Trophoblast cell (in vitro differentiated cells and primary cell): Measurements from ENCODE around the gene ASTN2.

ENCODE experiments used
- DNase-seq, 2 donors: peaks; one replicate each; pipeline ENCODE4 v3.0.0-alpha.2; 2016
- H2AFZ ChIP-seq: 2 replicates; pipeline ENCODE4 v1.6.1; 2013; ENCODE audit warnings: low read length, moderate library complexity, mild to moderate bottlenecking; ENCODE audit not compliant: insufficient read depth, poor library complexity
- H2AK5ac ChIP-seq: 2 replicates; pipeline ENCODE4 v1.6.1; 2013; ENCODE audit warnings: mild to moderate bottlenecking, low read length
- H2BK120ac ChIP-seq: 2 replicates; pipeline ENCODE4 v1.6.1; 2013; ENCODE audit warnings: low read length, mild to moderate bottlenecking, moderate library complexity; ENCODE audit not compliant: insufficient read depth, poor library complexity
- H2BK12ac ChIP-seq: 2 replicates; pipeline ENCODE4 v1.6.1; 2013; ENCODE audit warnings: mild to moderate bottlenecking, low read length, moderate library complexity
- H2BK5ac ChIP-seq: 2 replicates; pipeline ENCODE4 v1.6.1; 2013; ENCODE audit warnings: low read length, low read depth, moderate library complexity, mild to moderate bottlenecking; ENCODE audit not compliant: poor library complexity
- H3K14ac ChIP-seq: 2 replicates; pipeline ENCODE4 v1.6.1; 2013; ENCODE audit warnings: mild to moderate bottlenecking, low read length
- H3K18ac ChIP-seq: 2 replicates; pipeline ENCODE4 v1.6.1; 2013; ENCODE audit warnings: mild to moderate bottlenecking, low read length
- H3K23ac ChIP-seq: 2 replicates; pipeline ENCODE4 v1.6.1; 2013; ENCODE audit warnings: low read length
- H3K27ac ChIP-seq: 2 replicates; pipeline ENCODE4 v1.5.1; 2013; ENCODE audit warnings: low read depth, mild to moderate bottlenecking, inconsistent platforms, low read length, moderate library complexity
- H3K27me3 ChIP-seq: 2 replicates; pipeline ENCODE4 v1.6.1; 2013; ENCODE audit warnings: inconsistent platforms, mild to moderate bottlenecking, low read length, moderate library complexity; ENCODE audit not compliant: insufficient read depth
- H3K36me3 ChIP-seq, 2 experiments: 1 replicate in 1 of 2; 2 replicates in 1 of 2; pipeline ENCODE4 v1.6.1; 2013; ENCODE audit warnings: low read length in 2 of 2, mild to moderate bottlenecking in 2 of 2, moderate library complexity in 1 of 2; ENCODE audit not compliant: insufficient read depth in 2 of 2, control insufficient read depth in 1 of 2
- H3K4ac ChIP-seq: 2 replicates; pipeline ENCODE4 v1.6.1; 2013; ENCODE audit warnings: low read depth, mild to moderate bottlenecking, low read length, moderate library complexity
- H3K4me1 ChIP-seq, 2 experiments: 1 replicate in 1 of 2; 2 replicates in 1 of 2; pipeline ENCODE4 v1.6.1; 2013; ENCODE audit warnings: low read length in 2 of 2, mild to moderate bottlenecking in 2 of 2, moderate library complexity in 1 of 2; ENCODE audit not compliant: insufficient read depth in 2 of 2, control insufficient read depth in 1 of 2
- H3K4me2 ChIP-seq: 2 replicates; pipeline ENCODE4 v1.6.1; 2013; ENCODE audit warnings: inconsistent platforms, mild to moderate bottlenecking, low read length, moderate library complexity
- H3K4me3 ChIP-seq: 2 replicates; pipeline ENCODE4 v1.5.1; 2013; ENCODE audit warnings: mild to moderate bottlenecking, low read depth, low read length, inconsistent platforms
- H3K79me1 ChIP-seq: one replicate; pipeline ENCODE4 v1.6.1; 2013; ENCODE audit warnings: low read length
- H3K79me2 ChIP-seq: 2 replicates; pipeline ENCODE4 v1.6.1; 2013; ENCODE audit warnings: low read length, mild to moderate bottlenecking; ENCODE audit not compliant: control insufficient read depth, insufficient read depth, poor library complexity
- H3K9ac ChIP-seq: 2 replicates; pipeline ENCODE4 v1.6.1; 2013; ENCODE audit warnings: mild to moderate bottlenecking, low read length
- H3K9me3 ChIP-seq: 2 replicates; pipeline ENCODE4 v1.6.1; 2013; ENCODE audit warnings: low read depth, mild to moderate bottlenecking, control low read depth, inconsistent platforms, low read length; ENCODE audit not compliant: insufficient read depth
- H4K12ac ChIP-seq: 2 replicates; pipeline ENCODE4 v1.6.1; 2013; ENCODE audit warnings: low read depth, mild to moderate bottlenecking, low read length, moderate library complexity
- H4K8ac ChIP-seq: 2 replicates; pipeline ENCODE4 v1.6.1; 2013; ENCODE audit warnings: low read depth, mild to moderate bottlenecking, low read length, moderate library complexity
- H4K91ac ChIP-seq: one replicate; pipeline ENCODE4 v1.6.1; 2013; ENCODE audit warnings: low read depth, mild to moderate bottlenecking, low read length, moderate library complexity
- whole genome bisulfite sequencing: extraction: QIAGEN DNeasy Blood & Tissue Kit; methylation state at CpG from one replicate; pipeline ENCODE4 v1.1.7; 2013; ENCODE audit warnings: missing lambda C conversion rate; ENCODE audit not compliant: insufficient read length, insufficient coverage; ENCODE audit errors: extremely low coverage; 5-methylcytosine and 5-hydroxymethylcytosine counted together

The ASTN2 gene

DNA sequence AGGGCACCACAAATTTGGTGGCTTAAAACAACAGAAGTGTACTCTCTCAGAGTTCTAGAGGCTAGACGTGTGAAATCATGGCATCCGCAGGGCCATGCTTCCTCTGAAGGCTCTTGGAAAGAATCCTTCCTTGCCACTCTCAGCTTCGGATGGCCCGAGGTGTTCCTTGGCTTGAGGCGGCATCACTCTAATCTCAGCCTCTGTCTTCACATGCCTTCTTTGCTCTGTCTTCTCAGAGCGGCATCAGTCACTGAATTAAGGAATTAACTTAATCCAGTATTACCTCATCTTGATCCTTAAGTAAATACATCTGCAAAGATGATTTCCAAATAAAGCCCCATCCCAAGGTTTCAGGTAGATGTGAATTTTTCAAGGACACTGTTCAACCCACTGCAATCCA is 938.9 kb downstream of the ASTN2 start:
- Histone ChIP-seq H3K79me1 (peaks cover 6% of the 10 kb centered on the region), H2BK12ac (no peak overlapping the region), H3K4ac (no peak overlapping the region), H3K14ac (no peak overlapping the region), H2BK5ac (no peak overlapping the region), H3K27me3 (no peaks in the 10 kb centered on the region), H3K23ac (no peak overlapping the region), H4K8ac (no peak overlapping the region), H3K79me2 (no peaks in the 10 kb centered on the region), H2BK120ac (no peak overlapping the region), H3K9me3 (no peaks in the 10 kb centered on the region), H3K18ac (no peak overlapping the region), H4K91ac (no peak overlapping the region), H3K27ac (no peak overlapping the region), H2AFZ (no peak overlapping the region), H3K9ac (no peak overlapping the region), H3K4me2 (no peak overlapping the region), H4K12ac (no peak overlapping the region), H3K36me3 (no peaks in the 10 kb centered on the region), H3K4me1 (peaks cover 16 to 20% of the 10 kb centered on the region in 2 experiments), H2AK5ac (no peak overlapping the region), H3K4me3 (no peak overlapping the region)
- no CpG with 5 or more reads among the region's 6 CpGs for WGBS
- DNase-seq: no peak

DNA sequence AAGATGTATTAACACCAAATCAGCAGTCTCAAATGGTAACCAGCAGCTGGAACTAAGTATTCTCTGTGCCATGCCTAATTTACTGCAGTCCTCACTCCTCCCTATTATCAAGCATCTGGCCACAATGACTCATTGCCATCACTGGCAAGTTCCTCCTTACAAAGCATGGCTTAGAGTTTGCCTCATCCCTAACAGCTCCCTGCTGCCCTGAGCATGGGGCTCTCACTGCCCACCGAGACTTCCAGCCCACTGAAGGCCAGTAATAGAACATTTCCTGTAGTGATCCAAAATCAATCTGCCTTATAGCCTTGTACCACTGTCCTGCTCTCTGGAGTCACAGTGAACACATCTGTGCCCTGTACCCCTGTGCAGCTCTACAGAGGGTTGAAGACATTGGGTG is 939.7 kb downstream of the ASTN2 start:
- no peak overlapping the region for H2BK5ac ChIP-seq
- H3K79me2 ChIP-seq: no peaks in the 10 kb centered on the region
- no peak overlapping the region for H4K8ac ChIP-seq
- H3K36me3 ChIP-seq: no peaks in the 10 kb centered on the region
- H2AFZ ChIP-seq: no peak overlapping the region
- no peak overlapping the region for H2BK120ac ChIP-seq
- H3K4me2 ChIP-seq: no peak overlapping the region
- no peak overlapping the region for H3K9ac ChIP-seq
- H4K12ac ChIP-seq: no peak overlapping the region
- WGBS: no CpG with 5 or more reads among the region's 1 CpG
- no peaks in the 10 kb centered on the region for H3K27me3 ChIP-seq
- H2AK5ac ChIP-seq: no peak overlapping the region
- H3K27ac ChIP-seq: no peak overlapping the region
- peaks cover 16 to 21% of the 10 kb centered on the region in 2 experiments for H3K4me1 ChIP-seq
- H4K91ac ChIP-seq: no peak overlapping the region
- H3K18ac ChIP-seq: no peak overlapping the region
- no peak overlapping the region for H3K4ac ChIP-seq
- H3K79me1 ChIP-seq: peaks cover 6% of the 10 kb centered on the region
- H3K4me3 ChIP-seq: no peak overlapping the region
- H3K14ac ChIP-seq: no peak overlapping the region
- no peak overlapping the region for H3K23ac ChIP-seq
- DNase-seq: no peak
- no peaks in the 10 kb centered on the region for H3K9me3 ChIP-seq
- H2BK12ac ChIP-seq: no peak overlapping the region

DNA sequence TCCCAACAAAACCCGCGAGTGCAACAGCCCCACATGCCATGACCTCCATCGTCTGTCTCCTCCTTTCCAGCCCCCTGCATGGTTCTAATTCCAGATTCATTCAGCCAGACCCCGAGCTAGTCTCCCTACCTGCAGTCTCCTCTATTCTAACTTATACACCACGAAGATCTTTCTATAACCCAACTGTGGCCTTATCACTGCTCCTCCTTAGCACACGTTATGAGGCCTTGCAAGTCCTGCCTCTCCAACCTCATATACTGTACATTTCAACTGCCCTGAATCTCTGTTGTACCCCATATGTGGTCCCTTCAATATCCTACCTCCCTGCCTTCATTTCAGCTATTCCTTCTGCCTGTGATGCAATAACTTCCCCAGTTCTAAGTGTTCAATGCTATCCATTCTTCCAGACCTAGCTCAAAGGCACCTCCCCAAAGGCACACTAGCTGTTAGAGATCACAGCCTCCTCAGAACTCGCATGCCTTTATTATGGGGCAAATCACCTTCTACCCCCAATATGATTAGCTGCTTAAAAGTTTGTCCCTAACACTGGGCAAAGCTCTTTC is 942.8 kb downstream of the ASTN2 start:
- peak overlapping the region; percentile 89 for H2BK12ac ChIP-seq
- H3K4ac ChIP-seq: no peak overlapping the region
- H3K9me3 ChIP-seq: no peaks in the 10 kb centered on the region
- no peak overlapping the region for H4K12ac ChIP-seq
- no CpG with 5 or more reads among the region's 7 CpGs for WGBS
- H3K27ac ChIP-seq: peak overlapping the region; percentile 37
- H3K14ac ChIP-seq: peak overlapping the region; percentile 48
- peak overlapping the region; percentile 49 for H2BK120ac ChIP-seq
- no peak overlapping the region for H2AFZ ChIP-seq
- H3K18ac ChIP-seq: no peak overlapping the region
- no peak overlapping the region for H3K23ac ChIP-seq
- H3K9ac ChIP-seq: no peak overlapping the region
- no peak overlapping the region for H4K91ac ChIP-seq
- no peak overlapping the region for H3K4me2 ChIP-seq
- H3K79me1 ChIP-seq: peaks cover 6% of the 10 kb centered on the region
- H3K4me3 ChIP-seq: no peak overlapping the region
- no peaks in the 10 kb centered on the region for H3K36me3 ChIP-seq
- DNase-seq: no peak
- H2AK5ac ChIP-seq: no peak overlapping the region
- peaks cover 18% of the 10 kb centered on the region in 2 experiments for H3K4me1 ChIP-seq
- H4K8ac ChIP-seq: peak overlapping the region; percentile 23
- peak overlapping the region; percentile 49 for H2BK5ac ChIP-seq
- no peaks in the 10 kb centered on the region for H3K27me3 ChIP-seq
- H3K79me2 ChIP-seq: no peaks in the 10 kb centered on the region

DNA sequence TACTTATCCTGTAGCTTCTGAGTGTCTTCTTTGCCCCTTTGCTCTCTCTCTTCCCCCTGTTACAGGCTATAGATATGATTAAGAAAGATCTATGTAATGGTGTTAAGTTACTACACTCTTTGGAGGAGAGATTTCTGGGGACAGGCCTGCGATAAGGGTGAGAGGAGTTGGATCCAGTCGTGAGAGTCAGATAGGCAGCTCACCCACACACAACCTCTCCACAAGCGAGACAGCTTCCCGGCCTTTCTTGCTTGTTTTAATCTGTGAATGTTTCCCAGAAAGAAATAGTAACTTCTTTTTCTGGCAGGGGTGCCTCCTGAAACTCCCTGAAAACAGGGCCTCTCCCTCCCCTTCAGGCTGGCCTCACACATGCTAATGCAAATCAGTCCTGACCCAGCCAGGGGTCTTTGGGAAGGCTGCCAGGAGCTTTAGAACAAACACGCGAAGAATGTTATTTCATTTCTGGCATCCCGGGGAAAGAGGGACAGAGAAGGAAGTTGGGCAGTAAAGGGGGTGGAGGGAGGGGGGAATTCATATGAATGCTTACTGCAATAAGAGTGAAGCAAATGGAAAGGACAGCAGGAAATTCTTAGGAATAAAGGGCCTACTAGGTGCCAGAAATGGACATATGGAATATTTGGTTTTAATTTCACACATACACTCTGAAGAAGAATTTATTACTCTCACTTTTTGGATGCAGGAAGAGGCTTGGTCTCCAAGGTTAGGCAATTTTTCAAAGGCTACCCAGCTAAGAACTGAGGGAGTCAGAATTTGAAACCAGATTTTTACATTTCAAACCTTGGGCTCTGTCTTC is 943.6 kb downstream of the ASTN2 start:
- peak overlapping the region; percentile 48 for H3K14ac ChIP-seq
- H3K4me3 ChIP-seq: no peak overlapping the region
- peak overlapping the region; percentile 34 for H4K91ac ChIP-seq
- no peak overlapping the region for H2BK120ac ChIP-seq
- no peak for DNase-seq
- H2BK5ac ChIP-seq: peak overlapping the region; percentile 64
- no peak overlapping the region for H3K18ac ChIP-seq
- no peak overlapping the region for H3K9ac ChIP-seq
- peak overlapping the region; percentile 22 for H3K4me2 ChIP-seq
- no peaks in the 10 kb centered on the region for H3K79me2 ChIP-seq
- H3K36me3 ChIP-seq: no peaks in the 10 kb centered on the region
- no CpG with 5 or more reads among the region's 7 CpGs for WGBS
- H3K27me3 ChIP-seq: no peaks in the 10 kb centered on the region
- H3K23ac ChIP-seq: no peak overlapping the region
- no peaks in the 10 kb centered on the region for H3K9me3 ChIP-seq
- no peak overlapping the region for H2AFZ ChIP-seq
- H3K79me1 ChIP-seq: peaks cover 6% of the 10 kb centered on the region
- peak overlapping the region; percentile 25 for H4K8ac ChIP-seq
- H3K27ac ChIP-seq: peak overlapping the region; percentile 80
- peaks cover 15 to 18% of the 10 kb centered on the region in 2 experiments for H3K4me1 ChIP-seq
- no peak overlapping the region for H3K4ac ChIP-seq
- H2BK12ac ChIP-seq: peak overlapping the region; percentile 89
- H2AK5ac ChIP-seq: no peak overlapping the region
- no peak overlapping the region for H4K12ac ChIP-seq
